ENCODE data around the gene GHRH. TPM values are rescaled to one million over a fixed set of nuclear protein-coding genes. Genes with fewer than 3 reads are reported as not detected.

GHRH gene
- total and polyA plus RNA-seq, 11 donors, result not detected

DNA sequence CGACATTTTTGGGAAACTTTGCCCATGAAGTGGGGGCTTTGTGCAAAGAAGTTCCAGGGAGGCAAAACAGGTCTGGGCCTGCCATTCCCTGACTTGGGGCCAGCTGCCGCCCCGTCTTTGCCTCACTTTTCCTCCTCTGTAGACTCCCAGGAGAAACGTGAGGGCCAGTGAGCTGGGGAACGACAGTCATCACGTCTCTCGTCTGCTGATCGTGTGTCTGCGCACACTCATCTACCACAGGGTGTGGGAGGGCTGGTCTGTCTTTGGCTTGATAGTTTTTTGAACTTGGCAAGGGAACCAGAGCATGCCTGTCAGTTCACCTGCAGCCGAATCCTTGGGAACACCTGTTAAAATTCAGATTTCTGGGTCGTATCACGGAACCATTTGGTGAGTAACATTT is 8.5 kb downstream of the GHRH start:
- Histone ChIP-seq H3K27ac (no peak overlapping the region), H3K27me3 (peaks cover 0 to 12% (median 0%) of the 10 kb centered on the region in 9 donors), H3K4me3 (no peak overlapping the region), H3K9me3 (peaks cover 0 to 12% (median 2%) of the 10 kb centered on the region in 12 donors), H3K4me1 (no peaks in the 10 kb centered on the region), H3K36me3 (no peaks in the 10 kb centered on the region)
- 81 to 91% (median 87%) methylated on average over 12 of the region's 12 CpGs for WGBS, 4 donors
- intact Hi-C loops (cut with DNase I), result no loop called here
- DNase-seq (no peak), ATAC-seq (no peak)
- no peak for TF ChIP-seq POLR2A (IDR thresholded peaks at IDR 0.05)
- TF ChIP-seq CTCF (IDR thresholded peaks at IDR 0.05), result no peak

- Histone ChIP-seq H3K9me3 (peaks cover 0 to 12% (median 2%) of the 10 kb centered on the region in 12 donors), H3K36me3 (no peaks in the 10 kb centered on the region), H3K4me3 (no peak overlapping the region), H3K27ac (no peak overlapping the region), H3K4me1 (no peaks in the 10 kb centered on the region), H3K27me3 (peaks cover 0 to 11% (median 0%) of the 10 kb centered on the region in 9 donors)
- intact Hi-C loops (cut with DNase I), result no loop called here
- WGBS, 4 donors, result 68 to 74% (median 71%) methylated on average over 11 to 15 of the region's 15 CpGs
- no peak for DNase-seq
- TF ChIP-seq POLR2A (IDR thresholded peaks at IDR 0.05), result no peak
- no peak for TF ChIP-seq CTCF (IDR thresholded peaks at IDR 0.05)
- no peak for ATAC-seq
Observed at GRCh38 chr20:37251825-37252477, 9.7 kb downstream of the GHRH start.

- ATAC-seq (no peak), DNase-seq (no peak)
- intact Hi-C loops (cut with DNase I), result no loop called here
- peaks cover 0 to 3% (median 0%) of the 10 kb centered on the region in 12 donors for H3K4me1 ChIP-seq
- peaks cover 0 to 4% (median under 1%) of the 10 kb centered on the region in 12 donors for H3K9me3 ChIP-seq
- H3K27me3 ChIP-seq, result no peaks in the 10 kb centered on the region
- WGBS, 4 donors, result 95 to 99% (median 98%) methylated on average over 2 of the region's 2 CpGs
- H3K36me3 ChIP-seq, result peaks cover 0 to 3% (median 0%) of the 10 kb centered on the region in 9 donors
- H3K27ac ChIP-seq, result no peak overlapping the region
- H3K4me3 ChIP-seq, result no peak overlapping the region
- TF ChIP-seq CTCF (IDR thresholded peaks at IDR 0.05), result no peak
- no peak for TF ChIP-seq POLR2A (IDR thresholded peaks at IDR 0.05)
Observed at GRCh38 chr20:37249304-37249703, 12.3 kb downstream of the GHRH start.

DNA sequence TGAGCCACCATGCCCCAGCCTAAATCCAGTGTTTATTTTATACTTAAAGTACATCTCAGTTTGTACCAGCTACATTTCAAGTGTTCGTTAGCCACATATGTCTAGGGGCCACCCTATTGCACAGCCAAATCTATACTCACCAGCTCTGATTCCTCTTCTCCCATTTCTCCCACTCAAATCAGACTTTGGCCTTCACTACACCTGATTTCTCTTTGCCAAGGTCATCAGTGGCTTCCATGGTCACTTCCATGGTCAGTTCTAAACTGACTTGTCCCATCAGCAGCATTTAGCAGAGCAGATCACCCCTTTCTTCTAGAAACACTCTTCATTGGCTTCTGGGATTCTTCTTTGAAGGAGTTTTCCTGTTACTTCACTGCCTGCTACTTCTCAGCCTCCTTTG is 14.1 kb downstream of the GHRH start:
- 91 to 100% (median 94%) methylated on average over 1 of the region's 1 CpG for WGBS, 4 donors
- Histone ChIP-seq H3K4me1 (peaks cover 0 to 14% (median 5%) of the 10 kb centered on the region in 12 donors), H3K9me3 (no peaks in the 10 kb centered on the region), H3K27ac (no peak overlapping the region), H3K27me3 (no peaks in the 10 kb centered on the region), H3K4me3 (no peak overlapping the region), H3K36me3 (peaks cover 0 to 19% (median 7%) of the 10 kb centered on the region in 9 donors)
- no peak for DNase-seq
- ATAC-seq, result no peak
- intact Hi-C loops (cut with DNase I), result no loop called here
- TF ChIP-seq POLR2A (IDR thresholded peaks at IDR 0.05) (no peak), CTCF (IDR thresholded peaks at IDR 0.05) (no peak)
